PFSK-1 (cell line): Measurements from ENCODE around the gene UBR4.

ENCODE experiments used
- POLR2AphosphoS5 ChIP-seq: IDR thresholded peaks from 2 replicates; pipeline ENCODE4 v1.6.1; 2012; ENCODE audit warnings: low read depth, mild to moderate bottlenecking, control low read depth, low read length, moderate library complexity
- REST ChIP-seq, 2 experiments: IDR thresholded peaks; 2 replicates each; pipeline versions ENCODE4 v1.6.1 to v1.8.0; 2011 to 2012; ENCODE audit warnings: low read depth in 2 of 2, low read length in 2 of 2, control low read depth in 1 of 2, inconsistent platforms in 1 of 2, mild to moderate bottlenecking in 1 of 2, moderate library complexity in 1 of 2; ENCODE audit not compliant: insufficient read depth in 1 of 2
- TAF1 ChIP-seq: IDR thresholded peaks from 2 replicates; pipeline ENCODE4 v1.6.1; 2012; ENCODE audit warnings: low read length, control low read depth, borderline replicate concordance; ENCODE audit not compliant: insufficient read depth

DNA sequence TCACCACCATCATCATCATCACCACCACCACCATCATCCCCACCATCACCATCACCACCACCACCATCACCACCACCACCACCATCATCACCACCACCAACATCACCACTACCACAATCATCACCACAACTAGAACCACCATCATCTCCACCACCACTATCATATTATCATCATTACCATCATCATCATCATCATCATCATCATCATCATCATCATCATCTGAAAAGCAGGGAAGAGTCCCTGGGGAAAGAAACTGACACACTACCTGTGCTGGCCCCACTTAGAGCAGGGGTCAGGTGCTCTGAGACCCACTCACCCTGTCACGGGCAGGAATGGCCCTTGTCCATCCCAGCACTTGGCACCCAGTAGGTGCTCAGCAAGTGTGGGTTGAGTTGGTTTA, 148.7 kb downstream of the UBR4 start:
- no peak for TF ChIP-seq POLR2AphosphoS5
- TF ChIP-seq REST (IDR thresholded peaks at IDR 0.05; ENCODE audit: insufficient read depth in 1 of 2, low read depth in 2 of 2, low read length in 2 of 2), result no peak
- TF ChIP-seq TAF1, result no peak
